Measurements from ENCODE around the gene KIF1C.

Gene KIF1C

GRCh38 chr17:4997302-4998026 is at the start of gene KIF1C, which contains the start of gene INCA1:
Gene KIF1C, plus strand, starts transcription at chr17:4997950. Its CDS starts 2,297 bp downstream, at chr17:5000247.
Gene INCA1, minus strand, starts transcription at chr17:4997522. Its CDS starts 3,085 bp downstream, at chr17:4994437.
- Mint-ChIP-seq H3K36me3 (peaks cover 26% of the 10 kb centered on the region), H3K4me3 (peak within 1 kb of the TSS; percentile 89), H3K4me1 (peaks cover 43% of the 10 kb centered on the region), H3K9me3 (no peaks in the 10 kb centered on the region), H3K27ac (peak within 1 kb of the TSS; percentile 36)
- ATAC-seq (peak; percentile 93), DNase-seq (ENCODE audit: low spot score in 2 of 2) (peak; percentile 91 to 96)

GRCh38 chr17:4948166-4948930 is 49.4 kb upstream of the KIF1C start, which contains the start of gene PFN1:
Gene PFN1, minus strand, starts transcription at chr17:4948530. Its CDS starts 136 bp downstream, at chr17:4948394.
- Mint-ChIP-seq H3K9me3 (no peaks in the 10 kb centered on the region), H3K4me1 (peaks cover 61% of the 10 kb centered on the region), H3K4me3 (peak within 1 kb of the TSS; percentile 93), H3K36me3 (peaks cover 65% of the 10 kb centered on the region), H3K27ac (peak within 1 kb of the TSS; percentile 99)
- ATAC-seq (peak; percentile 49), DNase-seq (ENCODE audit: low spot score in 2 of 2) (peak; percentile 66 to 88)

GRCh38 chr17:4948931-4949320 is 48.8 kb upstream of the KIF1C start:
- Mint-ChIP-seq H3K27ac (peak overlapping the region; percentile 99), H3K4me1 (peaks cover 55% of the 10 kb centered on the region), H3K36me3 (peaks cover 59% of the 10 kb centered on the region), H3K9me3 (no peaks in the 10 kb centered on the region), H3K4me3 (peak overlapping the region; percentile 93)
- DNase-seq (ENCODE audit: low spot score in 2 of 2) = peak; percentile 59 to 92
- peak; percentile 60 for ATAC-seq

- H3K36me3 Mint-ChIP-seq = peaks cover 54% of the 10 kb centered on the region
- peak overlapping the region; percentile 93 for H3K4me3 Mint-ChIP-seq
- peaks cover 50% of the 10 kb centered on the region for H3K4me1 Mint-ChIP-seq
- DNase-seq (ENCODE audit: low spot score in 2 of 2) (peak; percentile 67 to 91), ATAC-seq (peak; percentile 57)
- H3K27ac Mint-ChIP-seq = peak overlapping the region; percentile 99
- no peaks in the 10 kb centered on the region for H3K9me3 Mint-ChIP-seq
These were observed 48.3 kb upstream of the KIF1C start for GRCh38 chr17:4949321-4950074.

- peaks cover 46% of the 10 kb centered on the region for H3K36me3 Mint-ChIP-seq
- H3K4me1 Mint-ChIP-seq = peaks cover 42% of the 10 kb centered on the region
- H3K27ac Mint-ChIP-seq = peak overlapping the region; percentile 99
- ATAC-seq (peak; percentile 23), DNase-seq (ENCODE audit: low spot score in 2 of 2) (no peak)
- no peaks in the 10 kb centered on the region for H3K9me3 Mint-ChIP-seq
- peak overlapping the region; percentile 93 for H3K4me3 Mint-ChIP-seq
These were observed 47.5 kb upstream of the KIF1C start for GRCh38 chr17:4950075-4950745.

- no peak for ATAC-seq
- Mint-ChIP-seq H3K9me3 (no peaks in the 10 kb centered on the region), H3K27ac (peak within 1 kb of the TSS; percentile 99)
These were observed 47.0 kb upstream of the KIF1C start, which contains the start of gene ENO3 for GRCh38 chr17:4950746-4951204. Gene ENO3, plus strand, starts transcription at chr17:4951119. Its CDS starts 711 bp downstream, at chr17:4951830.

GRCh38 chr17:4951486-4951885 is 46.3 kb upstream of the KIF1C start:
- no peaks in the 10 kb centered on the region for H3K9me3 Mint-ChIP-seq
- ATAC-seq (no peak), DNase-seq (ENCODE audit: low spot score in 2 of 2) (no peak)
- H3K36me3 Mint-ChIP-seq = peaks cover 34% of the 10 kb centered on the region
- H3K27ac Mint-ChIP-seq = peak overlapping the region; percentile 99
- H3K4me1 Mint-ChIP-seq = peaks cover 31% of the 10 kb centered on the region
- peak overlapping the region; percentile 93 for H3K4me3 Mint-ChIP-seq

More at GRCh38 chr17:4950746-4951204, 47.0 kb upstream of the KIF1C start, which contains the start of gene ENO3:
- Mint-ChIP-seq H3K36me3 (peaks cover 41% of the 10 kb centered on the region), H3K4me1 (peaks cover 37% of the 10 kb centered on the region), H3K4me3 (peak within 1 kb of the TSS; percentile 93)
- no peak for DNase-seq (ENCODE audit: low spot score in 2 of 2)

GRCh38 chr17:4953451-4953961 is 44.2 kb upstream of the KIF1C start:
- ATAC-seq = no peak
- Mint-ChIP-seq H3K27ac (no peak overlapping the region), H3K4me1 (peaks cover 22% of the 10 kb centered on the region), H3K9me3 (no peaks in the 10 kb centered on the region), H3K4me3 (no peak overlapping the region), H3K36me3 (peaks cover 20% of the 10 kb centered on the region)
- no peak for DNase-seq (ENCODE audit: low spot score in 2 of 2)

GRCh38 chr17:4955091-4955490 is 42.7 kb upstream of the KIF1C start:
- no peak for ATAC-seq
- peaks cover 19% of the 10 kb centered on the region for H3K4me1 Mint-ChIP-seq
- H3K4me3 Mint-ChIP-seq = no peak overlapping the region
- peaks cover 25% of the 10 kb centered on the region for H3K36me3 Mint-ChIP-seq
- DNase-seq (ENCODE audit: low spot score in 2 of 2) = no peak
- no peak overlapping the region for H3K27ac Mint-ChIP-seq
- no peaks in the 10 kb centered on the region for H3K9me3 Mint-ChIP-seq

- H3K4me3 Mint-ChIP-seq = no peak overlapping the region
- DNase-seq (ENCODE audit: low spot score in 2 of 2) = no peak
- H3K27ac Mint-ChIP-seq = peak overlapping the region; percentile 45
- H3K4me1 Mint-ChIP-seq = peaks cover 10% of the 10 kb centered on the region
- H3K36me3 Mint-ChIP-seq = peaks cover 32% of the 10 kb centered on the region
- H3K9me3 Mint-ChIP-seq = no peaks in the 10 kb centered on the region
- ATAC-seq = peak; percentile 31
These were observed 41.2 kb upstream of the KIF1C start for GRCh38 chr17:4956493-4957061.

GRCh38 chr17:4958102-4958501 is 39.6 kb upstream of the KIF1C start:
- Mint-ChIP-seq H3K36me3 (peaks cover 37% of the 10 kb centered on the region), H3K27ac (no peak overlapping the region), H3K4me3 (no peak overlapping the region), H3K9me3 (no peaks in the 10 kb centered on the region), H3K4me1 (peaks cover 6% of the 10 kb centered on the region)
- ATAC-seq (no peak), DNase-seq (ENCODE audit: low spot score in 2 of 2) (no peak)

- Mint-ChIP-seq H3K4me1 (peaks cover 6% of the 10 kb centered on the region), H3K27ac (peak overlapping the region; percentile 83), H3K36me3 (peaks cover 43% of the 10 kb centered on the region), H3K4me3 (no peak overlapping the region), H3K9me3 (no peaks in the 10 kb centered on the region)
- ATAC-seq (peak; percentile 11), DNase-seq (ENCODE audit: low spot score in 2 of 2) (no peak)
These were observed 38.3 kb upstream of the KIF1C start for GRCh38 chr17:4959261-4959965.

- no peak overlapping the region for H3K4me3 Mint-ChIP-seq
- DNase-seq (ENCODE audit: low spot score in 2 of 2) (no peak), ATAC-seq (no peak)
- peak overlapping the region; percentile 16 for H3K27ac Mint-ChIP-seq
- peaks cover 11% of the 10 kb centered on the region for H3K4me1 Mint-ChIP-seq
- no peaks in the 10 kb centered on the region for H3K9me3 Mint-ChIP-seq
- peaks cover 43% of the 10 kb centered on the region for H3K36me3 Mint-ChIP-seq
These were observed 37.3 kb upstream of the KIF1C start for GRCh38 chr17:4960279-4960922.
